GM10847 (cell line): ENCODE measurements around the gene VPS72.

ENCODE experiments used
- POLR2A ChIP-seq: IDR thresholded peaks from 2 replicates; pipeline ENCODE4 v1.6.1; 2011; ENCODE audit not compliant: insufficient read length; ENCODE audit errors: extremely low read depth

Gene VPS72

GRCh38 chr1:151135433-151136385 lies 54.3 kb downstream of the VPS72 start:
- TF ChIP-seq POLR2A = no peak

- TF ChIP-seq POLR2A = no peak
Observed at GRCh38 chr1:151134991-151135390, 55.0 kb downstream of the VPS72 start.

- no peak for TF ChIP-seq POLR2A
Observed at GRCh38 chr1:151134396-151134795, 55.6 kb downstream of the VPS72 start.

- TF ChIP-seq POLR2A = no peak
Observed at GRCh38 chr1:151133018-151133806, 56.8 kb downstream of the VPS72 start.

GRCh38 chr1:151132335-151133017 lies 57.5 kb downstream of the VPS72 start:
- TF ChIP-seq POLR2A = no peak

GRCh38 chr1:151131701-151132334 lies 58.2 kb downstream of the VPS72 start:
- TF ChIP-seq POLR2A = no peak

GRCh38 chr1:151130987-151131586 lies 58.9 kb downstream of the VPS72 start:
- peak; percentile 24 for TF ChIP-seq POLR2A

GRCh38 chr1:151128800-151129199 lies 61.2 kb downstream of the VPS72 start:
- no peak for TF ChIP-seq POLR2A
